Measurements from ENCODE around the gene CIAO1. TPM values are rescaled to one million over a fixed set of nuclear protein-coding genes. Genes with fewer than 3 reads are reported as not detected.
"Not testable (repeated sequence)": the region's sequence is repeated elsewhere in the genome, so short reads cannot be mapped to it uniquely, and the experiment has no call there.

The CIAO1 gene
- total and polyA plus RNA-seq, 2 of the 8 experiments (the other 6 are each of a cell fraction or from before 2014, with no cell fraction given): 63.7 to 99.2 TPM

DNA sequence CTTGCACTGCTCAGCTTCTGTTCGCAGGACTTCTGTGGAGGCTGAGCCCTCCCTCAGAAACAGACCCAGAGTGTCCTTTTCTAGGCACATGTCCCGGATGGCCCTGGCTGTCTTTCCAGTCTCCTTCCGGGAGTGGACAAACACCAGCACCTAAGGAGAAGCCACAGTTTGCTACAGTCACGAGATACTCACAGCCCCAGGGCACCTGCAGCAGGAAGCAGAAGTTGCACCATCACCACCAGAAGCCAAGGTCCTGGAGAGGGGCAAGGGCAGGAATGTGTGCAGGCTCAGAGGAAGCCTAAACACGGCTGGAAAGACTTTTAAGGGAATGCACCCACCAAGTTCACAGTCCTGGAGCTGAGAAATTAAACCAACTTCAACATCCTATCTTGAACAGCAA, 25.7 kb downstream of the CIAO1 start (continued):
- TF ChIP-seq, protein P1, sequence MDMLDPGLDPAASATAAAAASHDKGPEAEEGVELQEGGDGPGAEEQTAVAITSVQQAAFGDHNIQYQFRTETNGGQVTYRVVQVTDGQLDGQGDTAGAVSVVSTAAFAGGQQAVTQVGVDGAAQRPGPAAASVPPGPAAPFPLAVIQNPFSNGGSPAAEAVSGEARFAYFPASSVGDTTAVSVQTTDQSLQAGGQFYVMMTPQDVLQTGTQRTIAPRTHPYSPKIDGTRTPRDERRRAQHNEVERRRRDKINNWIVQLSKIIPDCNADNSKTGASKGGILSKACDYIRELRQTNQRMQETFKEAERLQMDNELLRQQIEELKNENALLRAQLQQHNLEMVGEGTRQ (IDR thresholded peaks at IDR 0.05; ENCODE audit: low read length): no peak
- no peak for TF ChIP-seq JUND (IDR thresholded peaks at IDR 0.05; ENCODE audit: low read length)
- TF ChIP-seq JUN (IDR thresholded peaks at IDR 0.05; ENCODE audit: low read depth, low read length): no peak
- no peak for TF ChIP-seq TAF7 (optimal IDR thresholded peaks at IDR 0.05; ENCODE audit: borderline replicate concordance, low read depth, low read length)

DNA sequence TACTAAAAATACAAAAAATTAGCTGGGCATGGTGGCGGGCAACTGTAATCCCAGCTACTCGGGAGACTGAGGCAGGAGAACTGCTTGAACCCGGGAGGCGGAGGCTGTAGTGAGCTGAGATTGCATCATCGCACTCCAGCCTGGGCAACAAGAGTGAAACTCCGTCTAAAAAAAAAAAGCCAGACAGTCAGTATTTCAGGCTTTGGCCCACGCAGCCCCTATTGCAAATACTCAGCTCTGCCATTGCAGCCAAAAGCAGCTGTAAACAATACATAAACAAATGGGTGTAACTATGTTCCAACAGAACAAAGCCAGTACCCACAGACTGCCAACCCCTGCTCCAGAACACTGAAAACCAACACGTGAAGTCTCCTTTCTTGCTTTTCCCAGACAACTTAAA, 28.2 kb downstream of the CIAO1 start:
- ChIA-PET CTCF (ENCODE audit: partially characterized antibody) (interaction anchor here (2.3 kb wide), 1 partner anchor 51 kb away, joined by 8 read pairs; no protein-coding TSS in a partner anchor), POLR2A (ENCODE audit: partially characterized antibody) (interaction anchor here (0.9 to 5.4 kb wide), 6 partner anchors 8 to 51 kb away, joined by 3 to 20 read pairs (median 4); no protein-coding TSS in a partner anchor)
- H3K36me3 ChIP-seq (ENCODE audit: control insufficient read depth in 2 of 4, insufficient read depth in 4 of 4, low read length in 3 of 4): peaks cover 66 to 98% (median 94%) of the 10 kb centered on the region in 4 experiments

More for the DNA sequence above, 28.2 kb downstream of the CIAO1 start:
- not testable (repeated sequence) for H3K27me3 ChIP-seq (replicated peaks in 1 of 4; ENCODE audit: control insufficient read depth in 3 of 4, extremely low read depth in 1 of 4, insufficient read depth in 3 of 4, low read length in 3 of 4); H2AFZ ChIP-seq (ENCODE audit: low read length); DNase-seq (ENCODE audit: low read depth in 1 of 2, low spot score in 2 of 2); H2BK120ac ChIP-seq (replicated peaks; ENCODE audit: low read depth, low read length); H2BK20ac ChIP-seq (ENCODE audit: low read length); H3K4ac ChIP-seq (replicated peaks; ENCODE audit: insufficient read length, low read depth, low read length); H4K91ac ChIP-seq (replicated peaks; ENCODE audit: insufficient read length, low read length); H4K5ac ChIP-seq (ENCODE audit: insufficient read length, low read depth, low read length); H3K23me2 ChIP-seq (ENCODE audit: low read depth, low read length); FAIRE-seq; H2BK5ac ChIP-seq (ENCODE audit: low read depth, low read length); H3K4me1 ChIP-seq (replicated peaks in 1 of 4; ENCODE audit: control insufficient read depth in 3 of 4, insufficient read depth in 4 of 4, low read length in 3 of 4); H3K27ac ChIP-seq (ENCODE audit: low read depth, low read length); H3K23ac ChIP-seq (ENCODE audit: insufficient read length); H2BK12ac ChIP-seq (ENCODE audit: low read depth, low read length); H4K8ac ChIP-seq (ENCODE audit: extremely low read depth, insufficient read depth, low read length); H3K9me3 ChIP-seq (ENCODE audit: insufficient read depth in 2 of 2, low read depth in 1 of 2, low read length in 1 of 2); H3K14ac ChIP-seq (ENCODE audit: insufficient read length); H2AK5ac ChIP-seq (ENCODE audit: low read depth, low read length); H3K9ac ChIP-seq (replicated peaks in 1 of 4; ENCODE audit: extremely low read depth in 1 of 4, low read depth in 3 of 4, low read length in 3 of 4); H3K4me3 ChIP-seq (ENCODE audit: extremely low read depth in 1 of 4, insufficient read depth in 2 of 4, low read depth in 3 of 4, low read length in 4 of 4); H3K4me2 ChIP-seq (ENCODE audit: insufficient read depth in 1 of 2, low read depth in 2 of 2, low read length in 2 of 2); H3K79me1 ChIP-seq (ENCODE audit: low read depth, low read length); H3K79me2 ChIP-seq (ENCODE audit: control insufficient read depth in 1 of 2, insufficient read depth in 2 of 2, low read length in 2 of 2); H2BK15ac ChIP-seq (ENCODE audit: low read length); H3K56ac ChIP-seq (replicated peaks; ENCODE audit: insufficient read length, low read depth, low read length); H3K18ac ChIP-seq (ENCODE audit: extremely low read depth, low read length); H4K20me1 ChIP-seq (replicated peaks in 1 of 2; ENCODE audit: control insufficient read depth in 1 of 2, insufficient read depth in 2 of 2, low read length in 2 of 2)
- WGBS, 2 experiments (ENCODE audit: extremely low coverage in 1 of 2, insufficient coverage in 1 of 2, insufficient read length in 1 of 2, insufficient replicate concordance in 2 of 2, low coverage in 1 of 2, low lambda C conversion rate in 2 of 2, missing lambda C conversion rate in 1 of 2): 97% methylated on average over 8 of the region's 8 CpGs; no CpG with 5 or more reads in 1 of the 2 experiments

Data from H1 (cell line).